ENCODE data around the gene ACSM6.
A peak's percentile ranks its signal among the peaks of the same experiment; 100 is the strongest.

Gene ACSM6

GRCh38 chr10:95208702-95209391, 14.8 kb downstream of the ACSM6 start:
- H3K9me3 Mint-ChIP-seq, result no peaks in the 10 kb centered on the region

GRCh38 chr10:95209509-95210127, 15.6 kb downstream of the ACSM6 start:
- no peaks in the 10 kb centered on the region for H3K9me3 Mint-ChIP-seq
- H3K4me1 Mint-ChIP-seq, result no peaks in the 10 kb centered on the region
- H3K27me3 Mint-ChIP-seq (ENCODE audit: low read depth), result peaks cover 8% of the 10 kb centered on the region
- H3K27ac Mint-ChIP-seq, result no peak overlapping the region
- H3K36me3 Mint-ChIP-seq (ENCODE audit: low read depth), result peaks cover 5% of the 10 kb centered on the region
- H3K4me3 Mint-ChIP-seq, result no peak overlapping the region
- no peak for TF ChIP-seq CTCF (IDR thresholded peaks at IDR 0.05; ENCODE audit: unreplicated experiment in 3 of 3)

More at GRCh38 chr10:95208702-95209391, 14.8 kb downstream of the ACSM6 start:
- H3K36me3 Mint-ChIP-seq (ENCODE audit: low read depth), result peaks cover 5% of the 10 kb centered on the region
- no peak overlapping the region for H3K4me3 Mint-ChIP-seq
- H3K4me1 Mint-ChIP-seq, result no peaks in the 10 kb centered on the region
- H3K27ac Mint-ChIP-seq, result no peak overlapping the region
- H3K27me3 Mint-ChIP-seq (ENCODE audit: low read depth), result peaks cover 8% of the 10 kb centered on the region
- peak; percentile 38 to 53 (median 52) for TF ChIP-seq CTCF (IDR thresholded peaks at IDR 0.05; ENCODE audit: unreplicated experiment in 3 of 3)

GRCh38 chr10:95211606-95212279, 17.7 kb downstream of the ACSM6 start:
- no peak for TF ChIP-seq CTCF (IDR thresholded peaks at IDR 0.05; ENCODE audit: unreplicated experiment in 3 of 3)
- Mint-ChIP-seq H3K36me3 (ENCODE audit: low read depth) (peaks cover 17% of the 10 kb centered on the region), H3K4me1 (no peaks in the 10 kb centered on the region), H3K4me3 (no peak overlapping the region), H3K9me3 (no peaks in the 10 kb centered on the region), H3K27me3 (ENCODE audit: low read depth) (peaks cover 8% of the 10 kb centered on the region), H3K27ac (no peak overlapping the region)

GRCh38 chr10:95214369-95214768, 20.3 kb downstream of the ACSM6 start:
- no peak for TF ChIP-seq CTCF (IDR thresholded peaks at IDR 0.05; ENCODE audit: unreplicated experiment in 3 of 3)
- H3K9me3 Mint-ChIP-seq, result no peaks in the 10 kb centered on the region
- no peak overlapping the region for H3K4me3 Mint-ChIP-seq
- H3K27ac Mint-ChIP-seq, result no peak overlapping the region
- H3K36me3 Mint-ChIP-seq (ENCODE audit: low read depth), result peaks cover 24% of the 10 kb centered on the region
- H3K27me3 Mint-ChIP-seq (ENCODE audit: low read depth), result no peaks in the 10 kb centered on the region
- peaks cover 5% of the 10 kb centered on the region for H3K4me1 Mint-ChIP-seq

- H3K4me1 Mint-ChIP-seq, result peaks cover 8% of the 10 kb centered on the region
- no peak overlapping the region for H3K27ac Mint-ChIP-seq
- no peak for TF ChIP-seq CTCF (IDR thresholded peaks at IDR 0.05; ENCODE audit: unreplicated experiment in 3 of 3)
- no peaks in the 10 kb centered on the region for H3K27me3 Mint-ChIP-seq (ENCODE audit: low read depth)
- no peak overlapping the region for H3K4me3 Mint-ChIP-seq
- H3K36me3 Mint-ChIP-seq (ENCODE audit: low read depth), result peaks cover 28% of the 10 kb centered on the region
- no peaks in the 10 kb centered on the region for H3K9me3 Mint-ChIP-seq
These were observed 20.8 kb downstream of the ACSM6 start for GRCh38 chr10:95214793-95215192.
